DOHH2 (cell line): ENCODE data around the gene KIF18B.

Source experiments
- H3F3A ChIP-seq: fragments of 200-600 bp; sonication (generic), shearing (Covaris generic); 2 replicates; pipeline ENCODE4 v1.6.0; 2016; ENCODE audit warnings: antibody characterized with exemption, mild to moderate bottlenecking; ENCODE audit not compliant: control insufficient read depth, insufficient read depth
- H3K27ac ChIP-seq: fragments of 200-600 bp; sonication (generic); 2 replicates; pipeline ENCODE4 v1.5.1; 2014; ENCODE audit warnings: low read depth, mild to moderate bottlenecking, low read length, moderate library complexity
- H3K27me3 ChIP-seq: fragments of 200-600 bp; sonication (generic); 2 replicates; pipeline ENCODE4 v1.6.1; 2014; ENCODE audit warnings: mild to moderate bottlenecking, low read length, mixed read lengths; ENCODE audit not compliant: control insufficient read depth
- H3K36me3 ChIP-seq: fragments of 200-600 bp; sonication (generic); 2 replicates; pipeline ENCODE4 v1.6.1; 2014; ENCODE audit warnings: mild to moderate bottlenecking, low read length, moderate library complexity, mixed read lengths; ENCODE audit not compliant: control insufficient read depth
- H3K4me1 ChIP-seq: fragments of 200-600 bp; sonication (generic); 2 replicates; pipeline ENCODE4 v1.6.1; 2014; ENCODE audit warnings: mild to moderate bottlenecking, low read length, mixed read lengths; ENCODE audit not compliant: control insufficient read depth
- H3K4me2 ChIP-seq: fragments of 200-600 bp; sonication (generic); 2 replicates; pipeline ENCODE4 v1.6.0; 2014; ENCODE audit warnings: mild to moderate bottlenecking, low read length, moderate library complexity
- H3K4me3 ChIP-seq: fragments of 200-600 bp; sonication (generic); 2 replicates; pipeline ENCODE4 v1.5.1; 2014; ENCODE audit warnings: mild to moderate bottlenecking, low read length, mixed read lengths
- H3K79me2 ChIP-seq: fragments of 200-600 bp; sonication (generic); 2 replicates; pipeline ENCODE4 v1.6.1; 2014; ENCODE audit warnings: mild to moderate bottlenecking, low read length, mixed read lengths; ENCODE audit not compliant: control insufficient read depth
- H3K9me2 ChIP-seq: fragments of 200-600 bp; sonication (generic); replicated peaks from 2 replicates; pipeline ENCODE4 v1.6.1; 2014; ENCODE audit warnings: mild to moderate bottlenecking, low read length, mixed read lengths; ENCODE audit not compliant: control insufficient read depth
- H3K9me3 ChIP-seq: fragments of 200-600 bp; sonication (generic); 2 replicates; pipeline ENCODE4 v1.6.1; 2014; ENCODE audit warnings: antibody characterized with exemption, low read length, mixed read lengths; ENCODE audit not compliant: control insufficient read depth, insufficient read depth
- H4K20me1 ChIP-seq: fragments of 200-600 bp; sonication (generic); 2 replicates; pipeline ENCODE4 v1.6.0; 2014; ENCODE audit warnings: low read depth, mild to moderate bottlenecking, antibody characterized with exemption, low read length, moderate library complexity; ENCODE audit not compliant: control insufficient read depth, insufficient read depth
- EZH2phosphoT487 ChIP-seq: fragments of 200-600 bp; sonication (generic); IDR thresholded peaks from 2 replicates; pipeline ENCODE4 v1.6.1; 2017; ENCODE audit warnings: borderline replicate concordance, mild to moderate bottlenecking, antibody characterized with exemption, low read length, moderate library complexity, mixed read lengths
- TF ChIP-seq, protein P1 (sequence below): fragments of 200-600 bp; sonication (generic); IDR thresholded peaks from one replicate; pipeline ENCODE4 v1.5.1; 2014; ENCODE audit warnings: antibody characterized with exemption, mild to moderate bottlenecking, low read depth, low read length; ENCODE audit not compliant: poor library complexity, severe bottlenecking

KIF18B gene

DNA sequence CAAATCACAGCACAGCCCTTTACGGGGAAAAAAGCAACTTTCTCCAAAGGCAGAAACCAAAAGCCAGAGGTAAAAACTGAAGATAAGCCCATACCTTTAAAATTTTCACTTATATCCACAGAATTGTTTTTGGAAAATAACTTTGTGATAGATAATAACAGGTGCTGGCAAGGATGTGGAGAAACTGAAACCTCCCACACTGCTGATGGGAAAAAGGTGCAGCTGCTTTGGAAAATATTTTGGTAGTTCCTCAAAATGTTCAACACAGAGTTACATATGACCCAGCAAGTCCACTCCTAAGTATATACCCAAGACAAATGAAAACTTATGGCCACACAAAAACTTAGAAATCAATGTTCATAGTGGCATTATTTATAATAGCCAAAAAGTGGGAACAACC, 60.6 kb downstream of the KIF18B start:
- H3K27ac ChIP-seq: no peak overlapping the region
- H3K9me3 ChIP-seq: no peaks in the 10 kb centered on the region
- H3K4me1 ChIP-seq: no peaks in the 10 kb centered on the region
- no peaks in the 10 kb centered on the region for H3K27me3 ChIP-seq
- no peak overlapping the region for H3K4me3 ChIP-seq
- TF ChIP-seq, protein P1, sequence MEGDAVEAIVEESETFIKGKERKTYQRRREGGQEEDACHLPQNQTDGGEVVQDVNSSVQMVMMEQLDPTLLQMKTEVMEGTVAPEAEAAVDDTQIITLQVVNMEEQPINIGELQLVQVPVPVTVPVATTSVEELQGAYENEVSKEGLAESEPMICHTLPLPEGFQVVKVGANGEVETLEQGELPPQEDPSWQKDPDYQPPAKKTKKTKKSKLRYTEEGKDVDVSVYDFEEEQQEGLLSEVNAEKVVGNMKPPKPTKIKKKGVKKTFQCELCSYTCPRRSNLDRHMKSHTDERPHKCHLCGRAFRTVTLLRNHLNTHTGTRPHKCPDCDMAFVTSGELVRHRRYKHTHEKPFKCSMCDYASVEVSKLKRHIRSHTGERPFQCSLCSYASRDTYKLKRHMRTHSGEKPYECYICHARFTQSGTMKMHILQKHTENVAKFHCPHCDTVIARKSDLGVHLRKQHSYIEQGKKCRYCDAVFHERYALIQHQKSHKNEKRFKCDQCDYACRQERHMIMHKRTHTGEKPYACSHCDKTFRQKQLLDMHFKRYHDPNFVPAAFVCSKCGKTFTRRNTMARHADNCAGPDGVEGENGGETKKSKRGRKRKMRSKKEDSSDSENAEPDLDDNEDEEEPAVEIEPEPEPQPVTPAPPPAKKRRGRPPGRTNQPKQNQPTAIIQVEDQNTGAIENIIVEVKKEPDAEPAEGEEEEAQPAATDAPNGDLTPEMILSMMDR: no peak
- no peak for TF ChIP-seq EZH2phosphoT487
- H3K4me2 ChIP-seq: no peak overlapping the region
- H3K36me3 ChIP-seq: peaks cover 86% of the 10 kb centered on the region
- peaks cover 56% of the 10 kb centered on the region for H3K79me2 ChIP-seq
- H4K20me1 ChIP-seq: peaks cover 4% of the 10 kb centered on the region; the same call in 1 of the 2 replicates
- no peaks in the 10 kb centered on the region for H3K9me2 ChIP-seq
- no peaks in the 10 kb centered on the region for H3F3A ChIP-seq

DNA sequence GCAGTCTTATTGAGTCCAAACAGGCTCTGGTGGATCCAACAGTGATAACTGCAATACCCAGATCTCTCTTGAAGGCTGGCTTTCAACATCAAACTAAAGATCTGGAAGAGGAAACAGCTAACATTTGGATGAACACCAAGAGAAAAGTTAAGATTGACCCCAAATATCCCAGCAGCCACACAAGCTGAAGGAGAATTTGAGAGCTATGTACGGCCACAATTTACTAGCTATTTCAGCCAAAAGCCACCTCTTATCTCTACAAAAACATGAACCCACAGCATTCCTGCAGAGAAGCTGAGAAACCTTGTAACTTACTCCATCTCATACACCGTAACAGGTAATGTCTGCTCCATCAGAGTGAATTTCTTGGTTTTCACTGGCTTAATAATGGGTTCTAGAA, 62.6 kb downstream of the KIF18B start:
- no peak overlapping the region for H3K4me3 ChIP-seq
- peaks cover 93% of the 10 kb centered on the region for H3K36me3 ChIP-seq
- H3K27ac ChIP-seq: no peak overlapping the region
- no peak overlapping the region for H3K4me2 ChIP-seq
- TF ChIP-seq EZH2phosphoT487: no peak
- TF ChIP-seq, protein P1: no peak
- H3K9me3 ChIP-seq: no peaks in the 10 kb centered on the region
- H3F3A ChIP-seq: peaks cover 6% of the 10 kb centered on the region
- H3K4me1 ChIP-seq: no peaks in the 10 kb centered on the region
- no peaks in the 10 kb centered on the region for H3K27me3 ChIP-seq
- no peaks in the 10 kb centered on the region for H3K9me2 ChIP-seq
- peaks cover 4% of the 10 kb centered on the region; the same call in 1 of the 2 replicates for H4K20me1 ChIP-seq
- peaks cover 35% of the 10 kb centered on the region for H3K79me2 ChIP-seq

DNA sequence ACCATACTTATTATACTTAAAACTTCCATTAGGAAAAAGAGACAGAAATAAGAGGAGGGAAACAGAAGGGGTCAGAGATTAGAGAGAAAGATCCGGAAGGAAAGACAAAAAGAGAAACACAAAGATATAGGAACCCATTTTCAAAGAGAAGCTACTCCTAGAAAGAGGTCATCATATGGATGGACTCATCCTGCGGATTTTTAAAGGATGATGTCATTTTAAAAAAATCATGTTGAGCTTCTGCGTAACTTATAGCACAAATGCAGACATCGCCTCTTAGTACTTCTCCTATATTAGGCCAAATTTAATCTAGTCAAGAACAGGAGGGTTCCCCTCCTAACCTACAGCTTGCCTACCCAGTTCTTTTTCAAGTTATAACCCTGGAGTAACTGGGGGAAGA, 66.4 kb downstream of the KIF18B start:
- H3K79me2 ChIP-seq: no peaks in the 10 kb centered on the region; the same call in 1 of the 2 replicates
- H3K9me2 ChIP-seq: no peaks in the 10 kb centered on the region
- H3F3A ChIP-seq: peaks cover 6% of the 10 kb centered on the region
- H3K27me3 ChIP-seq: no peaks in the 10 kb centered on the region
- no peaks in the 10 kb centered on the region for H3K9me3 ChIP-seq
- H4K20me1 ChIP-seq: no peaks in the 10 kb centered on the region
- H3K27ac ChIP-seq: no peak overlapping the region
- H3K4me3 ChIP-seq: no peak overlapping the region
- TF ChIP-seq EZH2phosphoT487: no peak
- TF ChIP-seq, protein P1: no peak
- peaks cover 93% of the 10 kb centered on the region for H3K36me3 ChIP-seq
- no peak overlapping the region for H3K4me2 ChIP-seq
- H3K4me1 ChIP-seq: no peaks in the 10 kb centered on the region

DNA sequence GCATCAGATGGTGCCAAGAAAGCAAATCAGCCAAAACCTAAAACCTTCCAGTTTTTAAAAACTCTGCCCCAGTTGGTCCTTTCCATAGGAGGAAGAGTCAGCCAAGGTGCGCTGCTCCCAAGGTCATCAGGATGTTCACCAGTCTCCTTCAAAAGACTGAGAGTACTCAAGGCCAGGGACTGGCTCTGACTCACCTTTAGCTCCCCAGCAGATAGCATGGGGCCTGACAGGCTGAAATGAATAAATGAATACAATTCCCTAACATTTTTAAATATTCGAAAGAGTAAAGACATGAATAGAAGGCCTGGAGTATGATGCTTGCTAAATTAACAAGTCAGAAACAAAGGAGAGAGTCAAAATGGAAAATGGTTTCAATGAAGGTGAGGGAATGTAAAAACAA, 67.5 kb downstream of the KIF18B start:
- no peaks in the 10 kb centered on the region for H3K79me2 ChIP-seq
- no peak for TF ChIP-seq EZH2phosphoT487
- TF ChIP-seq, protein P1: no peak
- no peaks in the 10 kb centered on the region for H3K9me2 ChIP-seq
- H3K27ac ChIP-seq: no peak overlapping the region
- no peaks in the 10 kb centered on the region for H3K27me3 ChIP-seq
- peaks cover 90% of the 10 kb centered on the region for H3K36me3 ChIP-seq
- H3K9me3 ChIP-seq: no peaks in the 10 kb centered on the region
- no peak overlapping the region for H3K4me2 ChIP-seq
- no peaks in the 10 kb centered on the region for H3K4me1 ChIP-seq
- peaks cover 6% of the 10 kb centered on the region for H3F3A ChIP-seq
- H3K4me3 ChIP-seq: no peak overlapping the region
- no peaks in the 10 kb centered on the region for H4K20me1 ChIP-seq
